Mucosa of descending colon (tissue), 3 donors: ENCODE results near the gene BCL11B. TPM values are rescaled to one million over a fixed set of nuclear protein-coding genes. Genes with fewer than 3 reads are reported as not detected.

ENCODE experiments used
- ATAC-seq: fragments of 200-7000 bp; cut with Tn5 transposase; one replicate; pipeline ENCODE4 v1.9.1; 2020; ENCODE audit warnings: mild to moderate bottlenecking, moderate library complexity
- DNase-seq, 3 donors: peaks; one replicate each; pipeline ENCODE4 v3.0.0-alpha.2; 2020
- H3K36me3 ChIP-seq: fragments of 200-600 bp; one replicate; pipeline ENCODE4 v1.8.0; 2021; ENCODE audit warnings: low read depth, mild to moderate bottlenecking
- H3K4me1 ChIP-seq: fragments of 200-600 bp; one replicate; pipeline ENCODE4 v1.8.0; 2021; ENCODE audit warnings: low read depth, mild to moderate bottlenecking
- H3K4me3 ChIP-seq: fragments of 200-600 bp; one replicate; pipeline ENCODE4 v1.8.0; 2021; ENCODE audit warnings: mild to moderate bottlenecking
- H3K9me3 ChIP-seq: fragments of 200-600 bp; one replicate; pipeline ENCODE4 v1.8.0; 2021; ENCODE audit warnings: mild to moderate bottlenecking
- CTCF ChIP-seq: fragments of 200-600 bp; IDR thresholded peaks from one replicate; pipeline ENCODE4 v1.8.0; 2022; ENCODE audit warnings: antibody characterized with exemption, mild to moderate bottlenecking
- intact Hi-C, 2 donors: fragments of 100-400 bp; cut with DNase I in 1 of 2; cut with micrococcal nuclease in 1 of 2; formaldehyde crosslinking; loops; one replicate each; pipeline versions ENCODE4 v1.11.0 to v1.11.1; 2022; cut with DNase I, micrococcal nuclease
- total RNA-seq, 3 donors: library from RNA; stranded (reverse); fragmentation: NEBNext Ultra II Directional in 2 of 3; extraction: Animal tissue kit (Norgen Biotek cat#: 25700) in 2 of 3; gene quantifications; one replicate each; pipeline versions ENCODE4 v1.2.1 to v1.2.4, GENCODE V29; 2021 to 2023
- donor health status: DM: no; HTN: no; CAD: no; lungs with moderate emphysema.
- donor health status: DM: no; HTN: no; CAD: no.
- donor health status: DM: no; HTN: yes; CAD: no.

BCL11B gene
- total RNA-seq, 3 donors from 2014 or later, result 2.5 to 5.6 (median 4.9) TPM

GRCh38 chr14:99143126-99143525 lies 128.9 kb downstream of the BCL11B start:
- intact Hi-C loops, result no loop called here
- no peak for DNase-seq

GRCh38 chr14:99141236-99141635 lies 130.8 kb downstream of the BCL11B start:
- DNase-seq, result no peak
- ATAC-seq, result no peak
- intact Hi-C loops, result no loop called here
- no peaks in the 10 kb centered on the region for H3K4me1 ChIP-seq
- no peak overlapping the region for H3K4me3 ChIP-seq
- H3K9me3 ChIP-seq, result no peaks in the 10 kb centered on the region
- H3K36me3 ChIP-seq, result no peaks in the 10 kb centered on the region
- no peak for TF ChIP-seq CTCF

More at GRCh38 chr14:99143126-99143525, 128.9 kb downstream of the BCL11B start:
- Histone ChIP-seq H3K9me3 (no peaks in the 10 kb centered on the region), H3K4me1 (no peaks in the 10 kb centered on the region), H3K4me3 (no peak overlapping the region), H3K36me3 (no peaks in the 10 kb centered on the region)
- TF ChIP-seq CTCF, result no peak
- no peak for ATAC-seq

- H3K9me3 ChIP-seq, result no peaks in the 10 kb centered on the region
- DNase-seq (no peak), ATAC-seq (no peak)
- no peak overlapping the region for H3K4me3 ChIP-seq
- intact Hi-C loops, result no loop called here
- H3K4me1 ChIP-seq, result no peaks in the 10 kb centered on the region
- no peaks in the 10 kb centered on the region for H3K36me3 ChIP-seq
- TF ChIP-seq CTCF, result no peak
These were observed 132.8 kb downstream of the BCL11B start for GRCh38 chr14:99138999-99139865.

GRCh38 chr14:99137913-99138571 lies 134.0 kb downstream of the BCL11B start:
- no peaks in the 10 kb centered on the region for H3K4me1 ChIP-seq
- H3K9me3 ChIP-seq, result no peaks in the 10 kb centered on the region
- intact Hi-C loops, result no loop called here
- no peak for DNase-seq
- no peak overlapping the region for H3K4me3 ChIP-seq
- no peak for TF ChIP-seq CTCF
- peak; percentile 32 for ATAC-seq
- H3K36me3 ChIP-seq, result no peaks in the 10 kb centered on the region

- DNase-seq (no peak), ATAC-seq (no peak)
- no peaks in the 10 kb centered on the region for H3K36me3 ChIP-seq
- H3K9me3 ChIP-seq, result no peaks in the 10 kb centered on the region
- no peak overlapping the region for H3K4me3 ChIP-seq
- no peaks in the 10 kb centered on the region for H3K4me1 ChIP-seq
- intact Hi-C loops, result no loop called here
- TF ChIP-seq CTCF, result no peak
These were observed 134.8 kb downstream of the BCL11B start for GRCh38 chr14:99137001-99137700.
